RWPE2 (cell line): ENCODE data around the gene ZNF24.

Source experiments
- ATAC-seq: fragments of 200-7000 bp; cut with Tn5 transposase; 3 replicates; pipeline ENCODE4 v1.9.1; 2021; ENCODE audit warnings: low read depth
- DNase-seq: peaks from one replicate; pipeline ENCODE4 v3.0.0-alpha.2; 2020; ENCODE audit warnings: low spot score
- H3K27ac ChIP-seq: fragments of 450-650 bp; 2 replicates; pipeline ENCODE4 v1.5.1; 2017; ENCODE audit warnings: mild to moderate bottlenecking; ENCODE audit not compliant: poor library complexity, severe bottlenecking
- H3K27me3 ChIP-seq: fragments of 250-450 bp; sonication (Bioruptor Pico); 2 replicates; pipeline ENCODE4 v1.5.1; 2021; ENCODE audit warnings: mild to moderate bottlenecking, moderate library complexity; ENCODE audit not compliant: insufficient read depth, poor library complexity, severe bottlenecking
- H3K36me3 ChIP-seq: fragments of 250-450 bp; sonication (Bioruptor Pico); 2 replicates; pipeline ENCODE4 v1.5.1; 2020; ENCODE audit warnings: low read depth, mild to moderate bottlenecking, moderate library complexity
- H3K4me1 ChIP-seq: fragments of 250-450 bp; sonication (Bioruptor Pico); 2 replicates; pipeline ENCODE4 v1.5.1; 2021; ENCODE audit warnings: mild to moderate bottlenecking, moderate library complexity; ENCODE audit not compliant: insufficient read depth, poor library complexity, severe bottlenecking
- H3K4me3 ChIP-seq: fragments of 250-450 bp; sonication (Bioruptor Pico); 2 replicates; pipeline ENCODE4 v1.5.1; 2021; ENCODE audit warnings: mild to moderate bottlenecking, moderate library complexity; ENCODE audit not compliant: severe bottlenecking
- H3K9me3 ChIP-seq: fragments of 250-450 bp; sonication (Bioruptor Pico); 2 replicates; pipeline ENCODE4 v1.5.1; 2021; ENCODE audit warnings: mild to moderate bottlenecking, moderate library complexity; ENCODE audit not compliant: severe bottlenecking
- TF ChIP-seq, protein P1 (sequence below): fragments of 450-650 bp; IDR thresholded peaks from one replicate; pipeline ENCODE4 v1.5.1; 2017; ENCODE audit warnings: mild to moderate bottlenecking, moderate library complexity; ENCODE audit not compliant: poor library complexity, severe bottlenecking

The ZNF24 gene

DNA sequence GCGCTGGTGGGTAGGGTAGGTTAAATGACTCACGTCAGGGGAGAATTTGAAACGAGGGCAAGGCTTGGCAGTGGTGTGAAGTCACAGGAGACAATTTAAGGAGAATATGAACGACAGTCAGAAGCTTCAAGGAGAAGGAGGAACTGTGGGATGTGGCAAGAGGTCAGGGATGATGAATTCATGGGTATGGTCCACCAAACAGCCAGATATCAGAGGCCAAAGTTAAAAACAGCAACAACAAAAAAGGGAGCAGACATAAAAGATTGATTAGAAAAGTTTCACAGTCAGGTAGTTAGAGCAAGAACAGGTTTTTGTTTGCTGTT, 34.3 kb upstream of the ZNF24 start:
- H3K27ac ChIP-seq: no peak overlapping the region
- no peaks in the 10 kb centered on the region for H3K27me3 ChIP-seq
- no peaks in the 10 kb centered on the region for H3K36me3 ChIP-seq
- H3K9me3 ChIP-seq: no peaks in the 10 kb centered on the region
- no peaks in the 10 kb centered on the region for H3K4me1 ChIP-seq
- H3K4me3 ChIP-seq: no peak overlapping the region
- TF ChIP-seq, protein P1, sequence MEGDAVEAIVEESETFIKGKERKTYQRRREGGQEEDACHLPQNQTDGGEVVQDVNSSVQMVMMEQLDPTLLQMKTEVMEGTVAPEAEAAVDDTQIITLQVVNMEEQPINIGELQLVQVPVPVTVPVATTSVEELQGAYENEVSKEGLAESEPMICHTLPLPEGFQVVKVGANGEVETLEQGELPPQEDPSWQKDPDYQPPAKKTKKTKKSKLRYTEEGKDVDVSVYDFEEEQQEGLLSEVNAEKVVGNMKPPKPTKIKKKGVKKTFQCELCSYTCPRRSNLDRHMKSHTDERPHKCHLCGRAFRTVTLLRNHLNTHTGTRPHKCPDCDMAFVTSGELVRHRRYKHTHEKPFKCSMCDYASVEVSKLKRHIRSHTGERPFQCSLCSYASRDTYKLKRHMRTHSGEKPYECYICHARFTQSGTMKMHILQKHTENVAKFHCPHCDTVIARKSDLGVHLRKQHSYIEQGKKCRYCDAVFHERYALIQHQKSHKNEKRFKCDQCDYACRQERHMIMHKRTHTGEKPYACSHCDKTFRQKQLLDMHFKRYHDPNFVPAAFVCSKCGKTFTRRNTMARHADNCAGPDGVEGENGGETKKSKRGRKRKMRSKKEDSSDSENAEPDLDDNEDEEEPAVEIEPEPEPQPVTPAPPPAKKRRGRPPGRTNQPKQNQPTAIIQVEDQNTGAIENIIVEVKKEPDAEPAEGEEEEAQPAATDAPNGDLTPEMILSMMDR: no peak
- ATAC-seq: peak; percentile 11; the same call in 1 of the 3 replicates
- no peak for DNase-seq

DNA sequence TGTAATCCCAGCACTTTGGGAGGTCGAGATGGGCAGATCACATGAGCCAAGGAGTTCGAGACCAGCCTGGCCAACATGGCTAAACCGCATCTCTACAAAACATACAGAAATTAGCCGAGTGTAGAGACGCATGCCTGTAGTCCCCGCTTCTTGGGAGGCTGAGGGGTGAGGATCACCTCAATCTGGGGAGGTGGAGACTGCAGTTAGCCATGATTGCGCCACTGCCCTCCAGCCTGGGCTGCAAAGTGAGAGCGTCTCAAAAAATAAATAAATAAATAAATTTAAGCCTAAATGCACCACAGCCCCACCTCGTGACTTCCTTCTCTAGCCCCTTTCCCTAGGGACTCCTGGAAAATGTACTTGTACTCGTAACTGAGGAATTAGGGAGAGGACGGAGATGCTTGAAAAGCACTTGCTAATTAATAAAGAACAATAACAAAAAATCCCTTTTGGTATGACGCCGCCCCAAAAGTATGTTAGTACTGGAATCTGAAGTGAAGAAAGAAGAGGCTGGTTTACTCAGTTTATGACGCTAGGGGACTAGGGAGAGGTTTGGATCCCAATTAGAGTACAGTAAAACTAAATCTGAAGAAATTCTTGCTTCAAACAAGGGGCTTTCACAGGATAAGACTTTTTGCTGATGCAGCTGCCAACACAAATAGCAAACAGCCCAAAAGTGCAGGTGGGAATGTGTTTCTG, 33.8 kb upstream of the ZNF24 start:
- TF ChIP-seq, protein P1: no peak
- ATAC-seq: peak; percentile 10; the same call in 1 of the 3 replicates
- H3K27ac ChIP-seq: no peak overlapping the region

DNA sequence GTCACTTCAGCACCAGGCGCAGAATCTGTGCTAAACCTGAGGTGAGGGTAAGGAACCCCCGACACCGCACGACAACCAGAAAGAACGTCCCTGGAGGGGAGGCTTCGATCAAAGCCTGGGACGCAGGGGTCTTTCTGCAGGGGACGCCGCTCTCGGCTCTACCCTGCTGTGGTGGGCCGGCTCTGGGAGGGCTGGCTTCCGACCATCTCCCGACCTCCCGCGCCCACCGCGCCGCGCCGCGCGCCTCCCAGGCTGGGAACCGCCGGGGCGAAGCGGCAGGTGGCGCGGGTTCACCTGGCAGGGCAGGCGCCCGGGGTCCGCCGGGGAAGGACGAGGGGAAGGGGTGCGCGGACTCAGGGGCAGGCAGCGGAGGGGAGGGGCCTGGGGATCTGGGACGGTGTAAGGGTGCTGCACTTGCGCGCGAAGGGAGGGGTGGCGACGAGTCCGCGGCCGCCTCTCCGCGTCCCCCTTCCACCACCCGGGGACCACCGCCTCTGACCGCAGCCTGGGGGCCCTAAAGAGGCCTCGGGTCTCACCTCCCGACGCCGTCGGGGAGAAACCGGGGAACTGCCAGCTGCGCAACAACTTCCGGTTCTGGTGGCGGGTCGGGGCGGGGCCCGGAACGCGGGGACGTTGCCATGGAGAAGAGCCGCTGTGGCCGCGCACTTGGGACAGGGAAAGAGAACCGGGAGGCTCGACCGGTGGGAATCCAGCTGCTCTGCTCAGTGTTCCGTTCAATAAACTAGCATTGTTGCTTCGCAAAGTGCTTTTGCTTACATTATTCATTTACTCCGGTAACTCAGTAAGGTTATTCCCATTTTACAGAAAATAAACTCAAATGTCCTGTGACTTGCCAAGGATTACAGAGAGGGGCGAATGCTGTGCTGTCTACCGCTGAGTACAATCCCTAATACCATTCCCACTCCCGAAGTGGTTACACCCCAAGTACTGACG, 32.8 kb upstream of the ZNF24 start, which contains the start of gene ZNF396:
Gene ZNF396, minus strand, starts transcription at position 596 of the 954 bp plus-strand sequence. CDS start 3,045 bp downstream, outside the sequence.
- no peaks in the 10 kb centered on the region for H3K36me3 ChIP-seq
- H3K4me1 ChIP-seq: no peaks in the 10 kb centered on the region
- peak; percentile 74 for ATAC-seq
- no peaks in the 10 kb centered on the region for H3K27me3 ChIP-seq
- peak within 1 kb of the TSS; percentile 55 for H3K4me3 ChIP-seq
- H3K9me3 ChIP-seq: no peaks in the 10 kb centered on the region
- DNase-seq: no peak
- no peak within 1 kb of the TSS for H3K27ac ChIP-seq
- TF ChIP-seq, protein P1: no peak

More for the DNA sequence above, 33.8 kb upstream of the ZNF24 start:
- H3K36me3 ChIP-seq: no peaks in the 10 kb centered on the region
- no peaks in the 10 kb centered on the region for H3K4me1 ChIP-seq
- no peak overlapping the region for H3K4me3 ChIP-seq
- no peak for DNase-seq
- no peaks in the 10 kb centered on the region for H3K9me3 ChIP-seq
- no peaks in the 10 kb centered on the region for H3K27me3 ChIP-seq

DNA sequence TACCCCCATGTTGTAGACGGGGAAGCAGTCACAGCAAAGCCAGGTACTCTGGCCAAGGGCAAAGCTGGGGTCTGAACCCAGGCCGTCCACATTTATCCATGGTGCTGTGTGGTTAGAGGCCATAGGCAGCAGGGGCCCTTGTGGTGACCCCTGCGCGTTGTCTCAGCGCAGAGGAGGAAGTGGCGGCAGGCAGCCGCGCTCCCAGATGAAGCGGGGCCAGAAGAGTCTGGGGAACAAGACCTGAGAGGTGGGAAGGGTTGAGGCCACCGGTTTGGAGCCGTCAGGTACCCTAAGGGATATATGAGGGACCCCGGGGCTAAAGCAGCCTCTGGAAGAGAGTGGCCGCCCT, 32.1 kb upstream of the ZNF24 start:
- H3K4me3 ChIP-seq: peak overlapping the region; percentile 55
- H3K4me1 ChIP-seq: no peaks in the 10 kb centered on the region
- H3K27ac ChIP-seq: no peak overlapping the region
- ATAC-seq: peak; percentile 33; the same call in 2 of the 3 replicates
- TF ChIP-seq, protein P1: no peak
- H3K27me3 ChIP-seq: no peaks in the 10 kb centered on the region
- DNase-seq: no peak
- H3K36me3 ChIP-seq: no peaks in the 10 kb centered on the region
- no peaks in the 10 kb centered on the region for H3K9me3 ChIP-seq
